GM23248 (cell line): ENCODE measurements around the gene TMEM121B.

ENCODE experiments used
- EZH2 ChIP-seq: fragments of 200-600 bp; sonication (generic); IDR thresholded peaks from 2 replicates; pipeline ENCODE4 v1.6.1; 2018; ENCODE audit warnings: antibody characterized with exemption, mild to moderate bottlenecking; ENCODE audit not compliant: insufficient read depth, poor library complexity, severe bottlenecking
- EZH2phosphoT487 ChIP-seq: fragments of 200-600 bp; sonication (generic); IDR thresholded peaks from 2 replicates; pipeline ENCODE4 v1.6.1; 2018; ENCODE audit warnings: antibody characterized with exemption, moderate library complexity, mild to moderate bottlenecking, low read depth; ENCODE audit not compliant: insufficient read depth

- TF ChIP-seq EZH2phosphoT487, result no peak
- no peak for TF ChIP-seq EZH2
Measured at GRCh38 chr22:17114173-17114897, 6.8 kb downstream of the TMEM121B start.
